Panc1 (cell line): Measurements from ENCODE around the gene PREP. TPM values are rescaled to one million over a fixed set of nuclear protein-coding genes. Genes with fewer than 3 reads are reported as not detected.

Experiments
- ATAC-seq: fragments of 200-7000 bp; cut with Tn5 transposase; 2 replicates; pipeline ENCODE4 v1.9.1; 2020; ENCODE audit warnings: mild to moderate bottlenecking, moderate library complexity
- BruUV-seq: library from RNA; stranded (reverse); fragments of 400-500 nt; replicated peaks from 2 replicates; lab custom pipeline; 2021; lab: Mats Ljungman, UMichigan
- CTCF ChIA-PET: fragments of 300-600 bp; sonication (Branson Sonifier 250); formaldehyde crosslinking; loops from one replicate; lab custom pipeline; 2022; ENCODE audit warnings: antibody characterized with exemption; lab: Charles Lee
- POLR2A ChIA-PET: fragments of 300-600 bp; sonication (Branson Sonifier 250); formaldehyde crosslinking; loops from one replicate; lab custom pipeline; 2022; ENCODE audit warnings: antibody characterized with exemption; lab: Charles Lee
- DNase-seq: peaks from one replicate; pipeline ENCODE4 v3.0.0-alpha.2; 2010; ENCODE audit warnings: low read depth, low spot score
- H3K27ac ChIP-seq: 2 replicates; pipeline ENCODE4 v1.5.1; 2011; ENCODE audit warnings: mild to moderate bottlenecking, low read length, inconsistent platforms
- H3K27me3 ChIP-seq: fragments of 200-500 bp; sonication (Bioruptor generic); 2 replicates; pipeline ENCODE4 v1.6.0; 2014; ENCODE audit warnings: low read length, inconsistent platforms; ENCODE audit not compliant: control insufficient read depth, insufficient read depth
- H3K36me3 ChIP-seq: fragments of 200-500 bp; sonication (Bioruptor generic); 2 replicates; pipeline ENCODE4 v1.5.1; 2014; ENCODE audit warnings: inconsistent platforms, mild to moderate bottlenecking, low read length, moderate library complexity; ENCODE audit not compliant: control insufficient read depth, insufficient read depth
- H3K4me1 ChIP-seq: 2 replicates; pipeline ENCODE4 v1.5.1; 2011; ENCODE audit warnings: inconsistent platforms, mild to moderate bottlenecking, low read length, moderate library complexity; ENCODE audit not compliant: control insufficient read depth, insufficient read depth
- H3K4me3 ChIP-seq, 2 experiments: 2 replicates each; pipeline ENCODE4 v1.5.1; 2011 to 2012; ENCODE audit warnings: low read depth in 2 of 2, low read length in 2 of 2, mild to moderate bottlenecking in 2 of 2, inconsistent platforms in 1 of 2, moderate library complexity in 1 of 2
- H3K9me3 ChIP-seq: fragments of 200-500 bp; sonication (Bioruptor generic); 2 replicates; pipeline ENCODE4 v1.5.1; 2014; ENCODE audit warnings: low read depth, mild to moderate bottlenecking, inconsistent platforms, low read length, moderate library complexity; ENCODE audit not compliant: control insufficient read depth, insufficient read depth
- CTCF ChIP-seq: fragments of 450-650 bp; IDR thresholded peaks from 2 replicates; pipeline ENCODE4 v1.5.1; 2017; ENCODE audit warnings: mild to moderate bottlenecking
- POLR2AphosphoS5 ChIP-seq: IDR thresholded peaks from 2 replicates; pipeline ENCODE4 v1.6.1; 2012; ENCODE audit warnings: mild to moderate bottlenecking, low read depth, low read length, moderate library complexity
- REST ChIP-seq, 2 experiments: IDR thresholded peaks; 2 replicates each; pipeline ENCODE4 v1.6.1; 2011 to 2012; ENCODE audit warnings: low read depth in 2 of 2, control low read depth in 1 of 2, low read length in 1 of 2, mild to moderate bottlenecking in 1 of 2, moderate library complexity in 1 of 2; ENCODE audit not compliant: insufficient read depth in 1 of 2
- SIN3A ChIP-seq: IDR thresholded peaks from 2 replicates; pipeline ENCODE4 v1.6.1; 2012; ENCODE audit warnings: low read depth, mild to moderate bottlenecking, low read length, moderate library complexity, borderline replicate concordance; ENCODE audit not compliant: insufficient read depth
- TCF7L2 ChIP-seq: IDR thresholded peaks from 2 replicates; pipeline ENCODE4 v1.6.1; 2011; ENCODE audit warnings: mild to moderate bottlenecking, low read depth, low read length, inconsistent platforms
- in situ Hi-C: cut with HindIII; loops from 2 replicates; pipeline ENCODE4 v1.10.0; 2016; ENCODE audit warnings: low sequenced_read_pairs, low pct_unique_long_range_greater_than_20kb
- intact Hi-C: fragments of 100-400 bp; cut with micrococcal nuclease; formaldehyde crosslinking; loops from one replicate; pipeline ENCODE4 v1.10.0; 2022; ENCODE audit not compliant: unreplicated experiment
- total RNA-seq: library from RNA; stranded (reverse); gene quantifications from one replicate; pipeline ENCODE4 v1.2.1, GENCODE V29; 2021; ENCODE audit not compliant: unreplicated experiment

The PREP gene
- total RNA-seq, 1 experiment from 2014 or later: 50.4 TPM

- H3K4me1 ChIP-seq: no peaks in the 10 kb centered on the region
- no peak overlapping the region for H3K27ac ChIP-seq
- ATAC-seq: no peak
- H3K9me3 ChIP-seq: no peaks in the 10 kb centered on the region
- CTCF ChIA-PET: no interaction called here
- BruUV-seq: no TSS peak
- no peak overlapping the region for H3K4me3 ChIP-seq
- in situ Hi-C loops: no loop called here
- intact Hi-C loops: no loop called here
- H3K36me3 ChIP-seq: no peaks in the 10 kb centered on the region; the same call in 1 of the 2 replicates
- POLR2A ChIA-PET: no interaction called here
- no peaks in the 10 kb centered on the region for H3K27me3 ChIP-seq
- no peak for DNase-seq
- TF ChIP-seq TCF7L2 (no peak), REST (IDR thresholded peaks at IDR 0.05; ENCODE audit: insufficient read depth in 1 of 2, low read depth in 2 of 2, low read length in 1 of 2) (no peak), CTCF (no peak), POLR2AphosphoS5 (no peak), SIN3A (no peak)
Observed at GRCh38 chr6:105336986-105337385, 65.9 kb downstream of the PREP start.

GRCh38 chr6:105332576-105332975 is 70.3 kb downstream of the PREP start:
- no peak for DNase-seq

More at GRCh38 chr6:105332576-105332975, 70.3 kb downstream of the PREP start:
- BruUV-seq: no TSS peak
- no peak for TF ChIP-seq REST (IDR thresholded peaks at IDR 0.05; ENCODE audit: insufficient read depth in 1 of 2, low read depth in 2 of 2, low read length in 1 of 2)
- Histone ChIP-seq H3K4me3 (no peak overlapping the region), H3K9me3 (no peaks in the 10 kb centered on the region), H3K36me3 (peaks cover 4% of the 10 kb centered on the region), H3K27ac (no peak overlapping the region), H3K27me3 (no peaks in the 10 kb centered on the region), H3K4me1 (no peaks in the 10 kb centered on the region; the same call in 1 of the 2 replicates)
- ChIA-PET POLR2A (no interaction called here), CTCF (no interaction called here)
- ATAC-seq: no peak
- intact Hi-C loops (no loop called here), in situ Hi-C loops (no loop called here)
